Activated CD4-positive, alpha-beta T cell treated with anti-CD3 and anti-CD28 coated beads, Interleukin-2, Interleukin-4, amounts not matched to agents 100 ng/mL and 50 ng/mL, durations not matched to agents 16 hours and 8 hours (primary cell): Measurements from ENCODE around the gene MAEL.
A peak's percentile ranks its signal among the peaks of the same experiment; 100 is the strongest.

Experiments used
- DNase-seq: peaks from one replicate; pipeline ENCODE4 v3.0.0-alpha.2; 2020; ENCODE audit warnings: low spot score

MAEL gene

DNA sequence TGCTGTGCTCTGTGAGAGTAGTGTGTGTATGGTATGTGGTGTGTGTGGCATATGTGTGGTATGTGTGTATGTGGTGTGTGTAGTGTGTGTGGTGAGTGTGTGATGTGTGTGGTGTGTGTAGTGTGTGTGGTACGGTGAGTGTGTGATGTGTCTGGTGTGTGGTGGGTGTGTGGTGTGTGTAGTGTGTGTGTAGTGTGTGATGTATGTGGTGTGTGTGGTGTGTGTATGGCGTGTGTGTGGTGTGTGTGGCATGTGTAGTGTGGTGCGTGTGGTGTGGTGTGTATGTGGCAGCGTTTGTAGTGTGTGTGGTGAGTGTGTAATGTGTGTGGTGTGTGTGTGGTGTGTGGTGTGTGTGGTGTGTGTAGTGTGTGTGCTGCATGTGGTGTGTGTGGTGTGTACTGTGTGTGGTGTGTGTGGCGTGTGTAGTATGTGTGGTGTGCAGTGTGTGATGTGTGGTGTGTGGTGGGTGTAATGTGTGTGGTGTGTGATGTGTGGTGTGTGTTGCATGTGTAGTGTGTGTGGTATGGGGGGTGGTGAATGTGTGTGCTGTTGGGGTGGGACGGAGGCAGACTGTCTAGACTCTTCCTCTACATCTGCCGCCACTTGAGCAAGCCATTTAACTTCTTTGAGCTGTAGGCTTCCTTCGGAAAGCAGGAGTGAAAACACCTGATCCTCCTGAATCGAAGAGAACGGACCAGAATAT, 67.6 kb downstream of the MAEL start:
- no peak for DNase-seq

- peak; percentile 42 for DNase-seq
Measured at GRCh38 chr1:167057241-167057688, 68.2 kb downstream of the MAEL start.

GRCh38 chr1:167059045-167059808, 70.1 kb downstream of the MAEL start:
- DNase-seq, result peak; percentile 78

- no peak for DNase-seq
Measured at GRCh38 chr1:167059809-167060107, 70.7 kb downstream of the MAEL start.

- no peak for DNase-seq
Measured at GRCh38 chr1:167060141-167061072, 71.3 kb downstream of the MAEL start.

DNA sequence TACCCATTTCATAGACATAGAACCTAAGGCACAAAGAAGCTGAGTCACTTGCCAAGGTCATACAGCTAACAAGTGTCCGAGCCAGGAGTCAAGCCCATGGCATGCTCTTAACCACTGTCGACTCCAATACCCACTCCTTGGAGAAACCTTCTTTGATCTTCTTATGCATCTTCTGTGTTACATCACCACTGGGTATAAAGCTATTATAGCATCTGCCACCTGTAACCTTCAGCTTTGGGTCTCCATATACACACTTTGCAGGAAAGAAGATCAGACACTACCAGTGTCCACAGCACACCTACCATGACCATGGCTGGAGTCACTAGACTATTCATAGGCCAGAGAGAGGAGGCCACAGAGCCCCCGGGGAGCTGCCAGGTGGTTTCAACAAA, 72.0 kb downstream of the MAEL start:
- DNase-seq, result no peak

GRCh38 chr1:167064621-167065020, 75.5 kb downstream of the MAEL start:
- no peak for DNase-seq

DNA sequence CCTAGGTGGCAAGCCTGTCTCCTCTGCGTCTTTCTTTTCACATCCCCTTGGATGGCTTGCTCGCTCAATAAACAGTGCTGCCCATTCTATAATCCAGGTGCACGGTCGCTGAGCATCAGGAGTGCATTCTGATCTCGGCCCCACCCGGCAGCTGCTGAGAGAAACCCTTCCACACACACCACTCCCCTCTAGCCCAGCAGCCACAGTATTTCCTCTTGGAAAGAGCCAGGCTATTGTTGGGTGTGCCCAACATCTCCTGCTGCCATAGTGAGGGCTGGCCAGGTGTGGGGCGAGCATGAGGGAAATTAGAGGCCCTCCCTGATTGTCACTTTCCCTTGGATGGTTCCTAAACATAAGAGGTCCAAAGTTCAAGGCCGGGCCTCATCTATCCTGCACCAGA, 76.4 kb downstream of the MAEL start:
- DNase-seq, result no peak

DNA sequence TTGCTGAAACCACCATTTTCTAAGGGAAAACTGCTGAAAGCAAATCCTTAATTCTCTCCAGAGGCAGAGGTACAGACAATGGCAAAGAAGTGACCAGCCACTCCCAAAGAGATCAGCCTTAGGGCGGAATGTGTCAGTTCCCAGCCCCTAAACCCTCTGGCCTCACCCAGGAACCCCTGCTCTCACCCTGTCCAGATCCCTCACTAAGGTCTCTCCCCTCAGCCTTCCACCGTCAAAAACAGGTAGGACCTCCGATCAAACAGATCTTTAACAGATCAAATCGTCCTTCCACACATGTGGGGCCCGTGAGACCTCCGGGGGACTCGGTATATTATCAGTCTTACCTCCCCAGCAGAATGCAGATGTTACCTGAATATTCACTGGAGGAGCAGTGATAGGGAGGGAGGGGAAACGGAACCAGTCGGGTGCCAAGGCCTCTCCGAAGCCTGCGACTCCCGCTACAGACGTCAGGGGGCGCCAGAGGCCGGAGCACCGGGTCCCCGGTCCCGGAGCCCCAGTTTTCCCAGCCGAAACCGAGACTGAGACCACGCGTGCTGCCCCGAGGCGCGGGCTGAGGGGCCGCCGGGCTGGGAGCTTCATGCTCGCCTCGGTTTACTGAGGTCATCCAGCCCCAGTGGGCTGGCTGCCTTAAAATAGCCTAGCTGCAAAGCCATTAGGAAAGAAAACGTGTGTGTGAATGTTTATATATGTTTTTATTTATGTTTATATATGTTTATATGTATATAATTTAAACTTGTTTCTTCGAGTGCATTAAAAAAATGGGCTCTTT, 77.4 kb downstream of the MAEL start:
- DNase-seq, result peak; percentile 78

DNA sequence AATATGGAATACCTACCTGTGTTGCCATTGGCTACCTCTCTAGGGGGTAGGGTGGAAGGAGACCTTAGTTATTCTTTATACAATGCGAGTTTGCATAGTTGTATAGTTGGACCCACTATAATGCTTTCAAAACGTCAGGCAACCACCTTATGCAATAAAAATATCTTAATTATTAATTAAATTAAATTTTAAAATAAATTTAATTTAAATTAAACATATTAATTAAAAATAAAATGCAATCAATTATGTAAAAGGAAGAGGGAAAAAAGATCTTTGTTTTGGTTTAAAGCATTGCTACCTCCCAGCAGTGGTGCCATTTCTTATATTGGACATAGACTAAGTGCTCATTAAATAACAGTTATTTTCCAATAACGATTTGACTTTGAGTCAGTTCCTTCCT, 78.8 kb downstream of the MAEL start:
- no peak for DNase-seq

GRCh38 chr1:167068761-167069160, 79.7 kb downstream of the MAEL start:
- no peak for DNase-seq

DNA sequence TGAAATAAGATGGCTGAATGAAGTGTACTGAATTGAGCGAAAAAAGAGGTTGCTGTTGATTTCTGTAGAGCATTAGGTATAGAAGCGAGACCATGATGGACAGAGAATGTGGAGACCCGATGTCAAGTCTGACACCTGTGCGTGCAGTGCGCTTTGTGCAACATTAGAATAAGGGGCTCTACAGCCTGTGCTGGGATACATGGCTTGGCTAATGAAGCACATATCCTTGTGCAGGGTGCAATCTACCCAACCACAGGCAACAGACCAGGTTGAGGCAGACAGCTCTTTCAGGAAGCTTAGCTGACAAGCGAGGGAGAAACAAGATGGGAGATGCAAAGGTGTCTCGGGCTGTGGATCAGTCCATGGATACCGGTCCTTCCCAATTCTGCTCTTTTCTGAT, 82.2 kb downstream of the MAEL start:
- no peak for DNase-seq
